ENCODE data around the gene DMD. TPM values are rescaled to one million over a fixed set of nuclear protein-coding genes. Genes with fewer than 3 reads are reported as not detected.

DMD gene
- total RNA-seq, 1 donor from 2014 or later = 194 TPM

GRCh38 chrX:33041141-33041540, 170.2 kb downstream of the DMD start:
- DNase-seq (ENCODE audit: low spot score) = no peak

DNA sequence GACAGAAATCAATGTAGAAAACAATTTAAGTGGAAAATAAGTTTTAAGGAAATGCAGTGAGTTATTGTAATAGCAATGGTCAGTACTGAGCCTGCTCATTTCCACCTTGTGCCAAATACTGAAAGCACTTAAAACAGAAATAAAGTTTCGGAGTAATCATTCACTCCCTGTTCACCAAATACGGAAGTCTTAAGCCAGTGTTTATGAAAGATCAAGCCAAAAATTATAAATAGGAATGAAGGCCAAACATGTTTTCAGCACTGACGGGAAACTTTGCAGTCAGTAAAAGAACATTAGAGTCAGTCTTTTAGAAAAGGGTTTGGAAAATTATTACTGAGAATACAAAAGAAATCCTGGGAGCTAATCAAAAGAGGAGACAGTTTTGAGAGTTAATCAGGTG, 178.6 kb downstream of the DMD start:
- no peak for DNase-seq (ENCODE audit: low spot score)

GRCh38 chrX:33014949-33015348, 196.4 kb downstream of the DMD start:
- no peak for DNase-seq (ENCODE audit: low spot score)

- no peak for DNase-seq (ENCODE audit: low spot score)
Measured at GRCh38 chrX:33014086-33014485, 197.3 kb downstream of the DMD start.

- no peak for DNase-seq (ENCODE audit: low spot score)
Measured at GRCh38 chrX:33001107-33001506, 210.2 kb downstream of the DMD start.

GRCh38 chrX:32998776-32999175, 212.6 kb downstream of the DMD start:
- no peak for DNase-seq (ENCODE audit: low spot score)

DNA sequence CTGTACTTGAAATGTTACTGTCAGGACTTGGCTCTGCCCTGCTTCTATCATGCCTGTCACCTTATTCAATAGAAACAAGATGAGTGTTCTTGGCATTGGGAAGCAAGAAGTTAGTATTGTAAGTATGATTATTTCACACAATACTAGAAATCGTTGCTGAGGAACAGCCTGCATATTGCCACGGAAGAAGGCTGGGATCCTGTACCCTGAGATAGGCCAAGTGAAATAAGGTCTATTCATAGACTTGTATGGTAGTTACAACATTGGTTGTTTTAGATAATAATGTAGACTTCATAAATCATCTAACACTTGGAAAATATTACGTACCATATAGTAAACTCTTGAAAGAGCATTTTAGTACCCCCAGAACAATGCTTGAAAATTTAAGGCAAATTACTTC, 215.9 kb downstream of the DMD start:
- DNase-seq (ENCODE audit: low spot score) = no peak

DNA sequence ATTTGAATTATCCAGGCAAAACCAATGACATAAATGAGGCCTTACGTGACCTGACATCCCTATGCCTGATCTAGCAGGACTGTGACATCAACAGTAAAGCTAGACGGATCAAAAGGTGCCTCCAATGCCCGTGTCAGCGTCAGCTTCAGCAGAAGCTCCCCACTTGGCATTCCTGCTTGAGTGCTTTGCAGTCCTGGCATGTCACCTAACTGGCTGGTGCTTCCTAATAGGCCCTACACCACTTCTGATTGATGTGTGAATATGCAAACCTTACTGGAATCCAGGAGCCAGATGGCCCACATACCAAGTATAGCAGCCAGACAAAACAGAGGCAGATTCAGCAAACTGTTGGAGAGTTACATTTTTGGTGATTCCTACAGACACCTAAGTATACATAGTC, 224.2 kb downstream of the DMD start:
- DNase-seq (ENCODE audit: low spot score) = peak; percentile 7

- DNase-seq (ENCODE audit: low spot score) = no peak
Measured at GRCh38 chrX:32985544-32985943, 225.8 kb downstream of the DMD start.

- no peak for DNase-seq (ENCODE audit: low spot score)
Measured at GRCh38 chrX:32966821-32967355, 244.5 kb downstream of the DMD start.

DNA sequence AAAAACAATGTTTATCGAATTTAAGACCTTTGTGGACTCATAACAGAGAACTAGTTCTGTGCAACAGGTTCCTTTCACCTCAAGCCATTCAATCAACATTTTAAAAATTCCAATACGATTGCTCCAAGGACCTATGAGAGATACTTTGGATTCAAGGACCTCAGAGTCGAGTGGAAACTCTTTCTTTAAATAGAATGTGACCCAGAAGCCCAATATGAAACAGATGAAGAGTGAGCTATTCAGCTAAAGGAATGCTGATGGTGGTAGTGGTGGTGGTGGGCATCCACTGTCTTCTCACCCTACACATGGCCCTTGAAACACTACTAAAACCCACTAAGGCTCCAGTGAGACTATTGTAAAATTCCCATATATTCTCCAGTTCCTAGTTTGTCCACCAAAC, 257.2 kb downstream of the DMD start:
- no peak for DNase-seq (ENCODE audit: low spot score)

DNA sequence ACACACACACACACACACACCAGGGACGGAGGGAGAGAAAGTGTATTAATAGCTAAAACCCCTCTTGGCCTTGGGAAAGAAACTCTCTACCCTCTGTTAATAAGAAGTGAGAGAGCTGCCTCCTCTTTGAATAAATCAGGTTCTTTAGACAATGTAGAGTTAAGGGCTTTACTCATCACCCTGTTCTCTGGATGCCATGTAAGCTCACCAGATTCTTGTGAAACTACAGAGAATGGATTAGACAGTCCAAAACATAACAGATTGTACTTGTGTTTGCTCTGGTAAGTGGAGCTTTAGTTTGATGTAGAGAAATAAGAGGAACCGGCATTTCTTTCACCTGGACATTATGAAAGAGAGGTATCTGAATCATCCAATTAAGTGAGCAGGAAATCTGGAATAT, 263.2 kb downstream of the DMD start:
- no peak for DNase-seq (ENCODE audit: low spot score)

DNA sequence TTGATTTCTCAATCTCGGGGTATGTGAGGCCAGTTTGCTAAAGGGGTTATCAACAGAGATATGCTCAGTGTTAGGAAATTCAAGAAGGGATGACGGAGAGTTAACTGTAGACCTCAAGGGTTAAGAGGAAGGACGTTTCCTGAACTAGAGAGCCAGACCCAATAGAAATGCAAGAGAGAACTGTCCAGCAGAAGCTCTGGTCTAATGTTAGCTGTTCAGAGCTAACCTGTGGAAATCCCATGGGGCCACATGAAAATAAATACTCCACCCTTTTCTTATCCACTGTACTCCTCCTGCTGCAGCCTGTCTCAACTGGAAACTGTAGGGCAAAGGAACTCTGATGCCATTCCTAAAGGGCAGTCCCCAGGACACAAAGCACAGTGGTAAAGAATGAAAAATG, 274.3 kb downstream of the DMD start:
- no peak for DNase-seq (ENCODE audit: low spot score)

DNA sequence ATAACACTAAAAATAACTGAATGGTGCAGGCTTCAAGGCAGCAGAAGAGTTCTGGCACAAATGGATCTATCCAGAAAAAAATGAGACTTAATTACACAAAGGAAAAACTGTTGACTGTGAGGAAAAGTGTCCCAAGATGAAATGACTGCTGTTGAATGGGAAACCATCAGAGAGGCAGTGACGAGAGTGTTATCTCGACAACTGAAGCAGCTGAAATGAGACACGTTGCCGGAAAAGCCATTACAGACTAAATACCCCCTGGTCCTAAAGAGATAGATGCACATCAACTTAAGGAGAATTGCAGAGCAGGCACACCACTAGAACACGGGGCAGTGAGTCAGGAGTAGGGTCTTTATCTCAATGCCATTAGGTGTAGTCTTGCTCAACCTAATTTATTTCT, 277.8 kb downstream of the DMD start:
- DNase-seq (ENCODE audit: low spot score) = no peak

DNA sequence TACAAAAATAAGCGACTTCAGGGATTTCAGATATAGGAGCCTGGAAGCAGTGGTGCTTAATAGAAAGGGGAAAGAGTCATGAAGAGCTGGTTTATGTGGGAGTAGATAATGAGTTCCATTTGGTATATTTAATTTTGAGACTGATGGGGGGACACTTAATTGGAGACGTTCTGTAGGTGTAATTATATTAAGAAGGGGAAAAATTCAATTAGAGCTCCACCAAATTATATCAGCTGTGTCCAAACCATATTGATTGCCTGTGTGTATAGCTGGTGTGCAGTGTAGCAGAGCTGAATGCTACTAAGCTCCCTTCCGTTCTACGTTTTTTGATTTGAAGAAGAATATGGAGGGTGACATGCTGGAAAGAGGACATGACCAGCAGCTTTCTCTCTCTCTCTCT, 282.3 kb downstream of the DMD start:
- DNase-seq (ENCODE audit: low spot score) = no peak

- DNase-seq (ENCODE audit: low spot score) = no peak
Measured at GRCh38 chrX:32896088-32896487, 315.3 kb downstream of the DMD start.

- no peak for DNase-seq (ENCODE audit: low spot score)
Measured at GRCh38 chrX:32894679-32895078, 316.7 kb downstream of the DMD start.

DNA sequence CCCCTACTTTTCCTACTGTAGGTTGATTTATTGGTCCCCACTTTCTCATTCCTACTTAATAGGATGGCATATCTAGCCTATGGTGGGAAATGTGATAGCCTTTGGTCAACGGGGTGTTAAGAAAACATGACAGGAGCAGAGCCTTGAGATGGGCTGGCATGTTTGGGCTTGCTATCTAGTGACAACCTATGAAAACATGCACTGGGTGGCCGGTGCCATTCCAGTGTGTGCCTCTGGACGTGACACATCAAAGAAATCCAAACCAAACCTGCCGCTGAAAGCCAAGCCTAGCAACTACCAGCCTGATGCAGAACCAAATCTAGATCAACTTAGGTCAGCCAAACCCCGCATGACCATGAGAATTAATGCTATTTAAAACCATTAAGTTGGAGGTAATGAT, 317.6 kb downstream of the DMD start:
- DNase-seq (ENCODE audit: low spot score) = no peak

- DNase-seq (ENCODE audit: low spot score) = no peak
Measured at GRCh38 chrX:32877592-32877991, 333.8 kb downstream of the DMD start.

- no peak for DNase-seq (ENCODE audit: low spot score)
Measured at GRCh38 chrX:32874839-32875238, 336.5 kb downstream of the DMD start.

DNA sequence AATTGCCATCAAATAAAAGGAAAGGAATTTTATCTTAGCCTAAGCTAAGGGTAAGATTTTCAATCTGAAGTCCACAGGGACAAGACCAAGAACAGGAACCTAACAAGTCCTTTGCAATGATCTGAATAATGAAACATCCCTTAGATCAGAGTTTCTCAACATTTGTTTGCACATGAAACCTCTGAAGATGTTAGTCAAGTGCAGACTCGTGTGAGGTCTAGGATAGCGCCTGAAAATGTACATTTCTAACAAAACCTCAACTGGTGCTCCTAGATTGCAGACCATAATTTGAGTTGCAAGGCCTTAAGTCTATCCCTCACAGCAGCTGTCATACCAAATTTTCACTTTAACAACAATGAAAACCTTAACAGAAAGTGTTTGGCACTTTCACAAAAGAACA, 337.6 kb downstream of the DMD start:
- no peak for DNase-seq (ENCODE audit: low spot score)

GRCh38 chrX:32871636-32872035, 339.7 kb downstream of the DMD start:
- no peak for DNase-seq (ENCODE audit: low spot score)

- DNase-seq (ENCODE audit: low spot score) = no peak
Measured at GRCh38 chrX:32868524-32868895, 342.8 kb downstream of the DMD start.

DNA sequence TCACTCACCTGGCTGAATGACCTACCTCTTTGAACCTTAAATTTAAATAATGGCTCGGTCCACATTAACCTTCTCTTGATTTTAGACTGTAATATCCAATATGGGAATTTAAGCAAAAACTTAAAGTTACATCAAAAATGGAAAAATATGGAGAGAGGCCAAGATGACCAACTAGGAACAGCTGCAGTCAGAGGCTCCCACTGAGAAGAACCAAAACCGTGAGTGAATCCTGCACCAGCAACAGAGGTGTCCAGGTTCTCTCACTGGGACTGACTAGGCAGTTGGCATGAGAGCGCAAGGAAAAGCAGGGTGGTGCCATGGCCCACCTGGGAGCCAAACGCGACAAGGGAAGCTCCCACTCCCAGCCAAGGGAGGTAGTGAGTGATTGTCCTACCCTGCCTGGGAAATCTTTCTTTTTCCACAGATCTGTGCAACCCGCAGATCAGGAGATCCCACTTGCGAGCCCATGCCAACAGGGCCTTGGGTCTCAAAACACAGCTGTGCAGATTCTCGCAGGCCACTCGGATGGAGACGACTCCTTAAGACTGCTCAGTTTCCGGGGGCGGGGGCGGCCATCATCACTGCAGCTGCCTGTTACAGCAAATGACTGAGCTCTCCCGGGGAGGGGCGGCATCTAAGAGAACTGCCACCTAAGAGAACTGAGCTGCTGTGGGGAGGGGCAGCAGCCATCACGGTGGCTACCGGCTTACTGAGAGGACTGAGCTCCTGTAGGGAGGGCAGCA, 343.4 kb downstream of the DMD start:
- DNase-seq (ENCODE audit: low spot score) = no peak
